Superior temporal gyrus (tissue), 1 donor: ENCODE data around the gene COL9A1.

Source experiments
- DNase-seq: peaks from one replicate; pipeline ENCODE4 v3.0.0-alpha.2; 2016; ENCODE audit errors: extremely low spot score

COL9A1 gene

GRCh38 chr6:70286905-70287304 is 16.0 kb downstream of the COL9A1 start:
- no peak for DNase-seq

DNA sequence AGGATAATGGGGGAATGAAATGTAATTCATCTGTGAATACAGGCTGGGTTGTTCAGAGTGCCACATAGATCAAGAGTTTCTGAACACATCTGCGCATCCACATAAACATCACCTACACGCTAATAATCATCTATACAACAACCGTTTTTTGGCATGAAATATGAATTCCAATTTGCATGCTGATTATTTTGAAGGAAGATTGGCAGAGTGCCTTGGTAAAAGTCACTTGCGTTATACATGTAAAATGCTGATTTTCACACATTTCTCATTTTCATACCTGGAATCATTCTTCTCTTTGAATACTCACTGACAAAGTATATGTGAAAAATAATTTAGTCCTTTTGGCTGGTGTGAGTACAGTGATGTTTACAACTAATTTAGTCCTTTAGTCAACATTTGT is 17.7 kb downstream of the COL9A1 start:
- DNase-seq, result no peak

DNA sequence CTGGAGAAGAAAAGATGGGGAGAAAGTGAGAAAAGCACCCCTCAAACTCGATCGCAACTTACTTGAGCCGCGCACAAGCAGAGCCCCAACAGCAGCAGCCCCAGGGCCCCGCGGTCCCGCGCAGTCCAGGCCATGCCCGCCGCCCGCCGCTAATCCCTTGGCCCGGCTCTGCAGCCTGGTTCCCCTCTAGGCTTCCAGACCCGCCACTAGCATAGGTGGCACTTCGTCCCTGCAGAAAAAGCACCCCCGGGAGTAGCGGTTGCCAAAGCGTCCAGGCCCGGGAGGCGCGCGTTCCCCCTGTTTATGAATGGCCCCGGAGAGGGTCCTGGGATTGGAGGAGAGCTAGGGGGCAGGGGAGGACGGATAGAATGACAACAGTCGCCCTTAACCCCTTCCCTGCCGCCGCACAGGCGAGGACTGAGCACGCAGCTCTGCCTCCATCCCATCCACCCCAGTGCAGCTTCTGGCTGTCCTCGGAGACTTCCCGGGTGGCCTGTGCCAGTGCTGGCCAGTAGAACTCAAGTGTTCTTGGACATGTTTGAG is 19.9 kb downstream of the COL9A1 start:
- DNase-seq, result no peak

- DNase-seq, result no peak
Measured at GRCh38 chr6:70282312-70282918, 20.5 kb downstream of the COL9A1 start.

DNA sequence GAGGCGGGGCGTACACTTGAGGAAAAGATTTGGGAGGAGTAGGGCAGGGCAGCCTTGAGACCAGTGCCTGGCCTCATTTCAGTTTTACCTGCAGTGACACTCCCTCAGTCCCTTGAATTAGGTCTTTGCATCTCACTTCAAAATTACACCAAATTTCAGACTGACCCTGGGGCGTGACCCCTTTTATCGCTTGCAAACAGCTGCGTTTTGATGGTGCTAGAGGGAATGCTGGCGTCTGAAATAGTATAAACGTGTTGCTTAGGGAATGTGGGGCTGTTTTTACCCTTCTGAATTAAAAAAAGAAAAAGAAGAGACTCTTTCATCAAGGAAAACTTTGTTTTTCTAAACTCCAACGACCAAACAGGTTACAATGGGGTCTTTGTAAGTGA is 21.0 kb downstream of the COL9A1 start:
- no peak for DNase-seq

- DNase-seq, result no peak
Measured at GRCh38 chr6:70280400-70280853, 22.5 kb downstream of the COL9A1 start.

DNA sequence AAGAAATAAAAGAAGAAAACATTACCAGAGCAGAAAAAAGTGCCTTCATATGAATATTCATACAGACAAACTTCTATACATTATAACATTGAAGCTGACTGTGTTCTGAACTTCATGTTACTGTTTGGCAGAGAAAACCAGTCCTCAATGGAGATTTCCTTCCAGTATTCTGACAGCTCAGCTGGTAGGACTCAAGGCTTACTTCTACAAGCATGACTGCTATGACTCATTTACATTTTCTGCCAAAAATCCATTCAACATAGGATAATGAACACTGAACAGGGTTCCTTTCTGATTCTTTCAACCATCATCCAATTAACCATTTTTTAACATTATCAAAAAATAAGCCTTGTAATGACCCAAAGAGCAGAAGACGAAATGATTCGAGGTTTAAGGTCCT is 25.4 kb downstream of the COL9A1 start:
- DNase-seq, result peak; percentile 42

DNA sequence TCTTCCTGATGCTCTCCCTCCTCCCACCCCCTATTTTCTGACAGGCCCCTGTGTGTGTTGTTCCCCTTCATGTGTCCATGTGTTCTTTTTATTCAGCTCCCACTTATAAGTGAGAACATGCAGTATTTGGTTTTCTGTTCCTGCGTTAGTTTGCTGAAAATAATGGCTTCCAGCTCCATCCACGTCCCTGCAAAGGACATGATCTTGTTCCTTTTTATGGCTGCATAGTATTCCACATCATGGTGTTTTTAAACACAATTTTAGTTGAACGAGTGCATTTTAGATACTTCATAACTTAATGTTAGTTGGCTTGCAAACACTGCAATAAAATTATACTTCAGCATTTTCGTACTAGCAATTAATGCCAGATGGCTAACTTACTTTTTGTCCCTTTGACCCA is 28.5 kb downstream of the COL9A1 start:
- DNase-seq, result no peak

- no peak for DNase-seq
Measured at GRCh38 chr6:70272071-70272470, 30.8 kb downstream of the COL9A1 start.

DNA sequence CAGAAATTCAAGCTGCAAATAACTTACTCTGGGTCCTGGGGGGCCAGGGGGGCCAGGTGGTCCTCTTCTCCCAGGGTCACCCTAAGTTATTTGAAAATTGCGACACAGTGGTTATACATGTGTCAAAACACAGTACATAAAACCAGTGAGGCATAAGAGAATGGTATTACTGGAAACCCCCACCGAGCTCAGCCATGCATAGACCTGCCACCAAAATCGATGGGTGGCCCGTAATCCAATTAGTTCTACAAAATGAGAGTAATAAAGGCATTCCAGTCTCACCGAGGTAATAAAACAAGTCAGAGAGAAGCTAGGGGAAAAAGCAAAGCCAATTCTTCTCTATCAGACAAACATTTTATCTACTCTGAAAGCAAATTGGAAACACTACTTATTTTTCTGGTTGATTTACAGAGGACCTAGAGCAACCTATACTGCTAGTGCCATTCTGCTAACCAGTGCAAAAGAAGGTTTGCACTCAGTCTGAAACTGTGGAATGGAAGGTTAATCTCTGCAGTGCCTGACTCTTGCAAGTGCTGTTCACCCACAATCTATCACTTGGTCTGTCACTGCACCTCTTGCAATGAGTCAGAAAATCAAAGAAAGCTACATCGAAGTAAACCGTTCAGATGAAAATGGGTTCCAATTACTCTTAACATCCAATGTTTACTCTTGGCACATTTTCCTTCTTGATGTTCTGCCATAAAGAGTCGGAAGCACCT is 32.4 kb downstream of the COL9A1 start:
- no peak for DNase-seq

DNA sequence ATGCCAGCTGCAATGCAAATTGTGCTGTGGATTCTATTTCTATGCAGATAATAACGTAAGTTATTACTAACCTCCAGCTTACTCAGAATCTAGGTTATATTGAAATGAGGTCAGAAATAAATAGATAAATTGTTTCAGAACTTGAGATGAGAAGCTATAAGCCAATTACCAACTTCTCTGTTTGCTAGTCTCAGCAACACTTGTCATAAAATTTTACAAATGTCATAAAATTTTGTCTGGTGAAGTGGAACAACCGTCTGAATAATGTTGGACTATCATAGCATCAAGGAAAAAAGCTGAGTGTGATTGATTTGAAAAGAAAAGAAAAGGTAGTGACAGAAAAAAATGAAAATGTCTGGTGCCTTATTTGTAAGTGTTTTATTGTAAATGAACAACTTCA is 36.7 kb downstream of the COL9A1 start:
- no peak for DNase-seq

DNA sequence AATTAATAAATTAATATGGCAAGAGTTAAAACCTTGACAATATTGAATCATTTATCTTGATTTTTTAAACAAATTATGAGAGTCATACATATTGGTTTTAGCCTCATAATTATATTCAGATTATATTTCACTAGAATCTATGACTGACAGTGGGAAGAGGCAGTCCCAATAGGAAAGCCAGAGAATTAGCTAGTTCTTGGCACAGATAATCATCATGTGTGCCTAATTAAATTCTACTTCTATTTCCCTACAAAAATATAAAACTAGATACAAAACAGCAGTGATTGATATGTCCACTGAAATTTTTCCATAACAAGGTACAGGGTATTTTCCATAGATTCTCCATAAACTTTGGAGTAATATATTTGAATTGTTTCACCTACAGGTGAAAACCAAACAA is 38.6 kb downstream of the COL9A1 start:
- no peak for DNase-seq

DNA sequence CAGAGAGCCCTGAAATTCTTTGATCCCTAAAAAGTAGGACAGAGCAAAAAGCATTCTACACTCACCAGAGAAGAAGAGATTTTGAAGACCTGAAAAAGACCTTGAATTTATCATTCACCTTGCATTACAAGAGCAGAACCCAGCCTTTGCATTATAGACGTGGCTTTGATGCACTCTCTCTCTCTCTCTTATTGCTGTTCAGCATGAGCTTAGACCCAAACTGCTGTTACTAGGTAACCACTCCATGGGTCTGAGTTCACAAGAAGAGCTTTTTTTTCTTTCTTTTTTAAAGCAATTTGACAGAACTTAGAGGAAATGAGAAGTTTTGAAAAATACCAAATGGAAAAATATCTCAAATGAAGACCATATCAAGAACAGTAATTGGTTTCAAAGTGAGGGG is 44.4 kb downstream of the COL9A1 start:
- no peak for DNase-seq

DNA sequence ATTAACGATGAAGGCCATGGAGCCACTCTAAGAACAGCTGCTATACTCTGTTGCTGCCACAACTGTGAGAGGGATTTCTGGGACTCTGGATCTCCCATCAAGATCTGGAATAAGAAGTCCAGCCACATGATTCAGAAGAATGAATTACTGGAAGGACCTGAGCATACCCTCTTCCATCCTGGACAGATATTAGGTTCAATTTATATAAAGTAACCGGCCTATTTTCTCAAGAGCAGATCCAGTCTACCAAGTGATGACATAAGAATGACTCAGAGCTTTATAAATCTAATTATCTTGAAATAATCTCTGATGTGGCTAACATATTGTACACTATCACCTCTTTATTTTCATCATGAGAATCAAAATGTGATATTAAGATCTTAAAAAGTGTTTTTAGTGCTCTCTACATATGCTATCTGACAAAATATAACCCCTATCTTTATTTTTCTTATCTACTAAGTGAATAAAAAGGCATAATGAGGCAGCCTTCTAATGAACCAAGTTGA is 45.1 kb downstream of the COL9A1 start:
- no peak for DNase-seq

- DNase-seq, result no peak
Measured at GRCh38 chr6:70254784-70255183, 48.1 kb downstream of the COL9A1 start.

- DNase-seq, result no peak
Measured at GRCh38 chr6:70253923-70254322, 49.0 kb downstream of the COL9A1 start.

GRCh38 chr6:70252604-70253003 is 50.3 kb downstream of the COL9A1 start:
- DNase-seq, result no peak

DNA sequence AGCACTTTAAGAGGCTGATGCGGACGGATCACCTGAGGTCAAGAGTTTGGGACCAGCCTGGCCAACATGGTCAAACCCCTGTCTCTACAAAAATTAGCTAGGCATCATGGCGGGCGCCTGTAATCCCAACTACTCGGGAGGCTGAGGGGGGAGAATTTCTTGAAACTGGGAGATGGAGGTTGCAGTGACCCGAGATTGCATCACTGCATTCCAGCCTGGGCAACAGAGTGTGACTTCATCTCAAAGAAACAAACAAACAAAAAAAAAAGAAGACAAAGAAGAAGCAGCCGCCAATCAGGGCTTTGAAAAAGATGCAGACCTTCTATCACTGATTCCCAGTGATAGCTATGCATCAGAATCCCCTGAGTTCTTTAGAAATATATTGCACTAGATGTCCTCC is 56.8 kb downstream of the COL9A1 start:
- DNase-seq, result no peak

DNA sequence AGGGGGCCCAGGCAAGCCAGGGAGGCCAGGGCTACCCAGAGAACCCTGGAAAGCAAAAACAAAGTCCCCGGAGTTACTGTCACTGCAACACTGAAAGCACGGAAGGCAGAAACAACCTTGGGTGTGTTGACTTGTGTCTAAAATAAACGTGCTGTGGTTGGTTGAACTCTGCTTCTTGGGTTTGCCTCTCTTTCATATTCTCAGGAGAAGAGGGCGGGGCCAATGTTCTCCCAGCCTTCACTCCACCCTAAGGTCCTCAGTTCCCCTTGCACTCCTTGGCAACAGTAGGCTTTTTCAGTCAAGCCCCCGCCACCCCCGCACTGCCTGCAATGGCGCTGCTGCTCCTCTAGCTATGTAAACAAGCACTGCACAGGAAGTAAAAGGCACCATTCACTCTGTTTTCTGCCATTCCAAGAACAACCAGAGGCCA is 60.9 kb downstream of the COL9A1 start:
- no peak for DNase-seq

DNA sequence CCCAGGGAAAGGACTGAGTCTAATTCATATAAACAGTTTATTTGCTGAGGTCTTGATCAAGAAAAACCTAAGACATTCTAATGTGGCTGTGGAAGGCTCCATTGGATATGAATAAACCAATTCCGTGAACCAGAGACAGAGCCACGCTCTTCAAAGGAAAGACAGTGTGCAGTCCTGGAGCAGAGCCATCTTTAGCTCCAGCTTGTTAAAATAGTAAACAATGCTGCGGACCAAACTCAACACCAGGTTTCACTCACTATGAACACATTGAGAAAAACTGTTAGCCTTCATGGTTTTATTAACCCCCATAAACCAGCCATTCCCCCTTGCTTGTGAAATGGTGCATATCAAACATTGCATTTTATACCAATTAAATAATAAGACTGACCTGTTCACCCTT is 61.9 kb downstream of the COL9A1 start:
- DNase-seq, result no peak

DNA sequence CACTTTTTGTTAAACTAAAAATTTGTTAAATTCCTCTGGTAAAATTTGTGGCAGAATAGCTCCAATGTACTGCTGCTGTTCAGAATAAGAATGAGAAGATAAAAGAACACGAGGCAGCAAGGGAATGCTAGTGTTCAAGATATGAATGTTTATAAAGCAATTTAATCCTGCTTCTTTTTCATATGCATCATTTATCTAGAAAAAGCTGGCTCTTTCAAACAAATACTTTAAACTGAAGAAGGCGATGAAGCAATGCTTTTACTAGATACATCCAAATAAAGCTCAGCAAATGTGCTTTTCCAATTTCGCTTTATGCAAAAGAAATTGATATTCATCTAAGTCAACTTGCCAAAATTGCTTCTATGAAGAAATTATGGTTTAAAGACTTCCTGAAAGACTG is 66.5 kb downstream of the COL9A1 start:
- DNase-seq, result no peak

DNA sequence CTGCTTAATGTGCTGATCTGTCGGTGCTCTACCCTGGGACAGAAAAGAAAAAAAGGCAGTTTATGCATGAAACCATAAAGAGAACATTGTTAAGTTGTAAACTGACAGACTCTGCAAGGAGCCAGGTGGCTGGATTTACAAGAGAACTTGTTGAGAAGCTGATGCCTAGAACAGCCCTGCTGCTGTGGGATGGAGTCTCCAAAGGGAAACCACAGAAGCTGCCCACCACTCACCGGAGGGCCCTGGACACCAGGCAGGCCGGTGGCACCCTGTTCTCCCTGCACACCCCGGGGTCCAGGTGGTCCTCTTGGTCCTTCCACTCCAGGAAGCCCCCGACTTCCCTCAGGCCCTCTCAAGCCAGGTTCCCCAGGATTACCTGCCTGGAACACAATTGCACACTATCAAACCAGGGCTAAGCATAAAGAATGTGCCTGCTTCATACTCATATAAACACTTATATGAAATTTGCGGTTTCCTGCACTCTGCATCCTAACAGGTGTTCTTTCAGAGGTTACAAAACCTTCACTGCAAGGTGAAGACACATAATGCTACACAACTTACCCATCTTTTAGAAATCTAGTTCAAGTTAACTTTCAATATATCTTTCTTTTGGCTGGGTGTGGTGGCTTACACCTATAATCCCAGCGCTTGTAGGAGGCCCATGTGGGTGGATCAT is 68.2 kb downstream of the COL9A1 start:
- no peak for DNase-seq

- DNase-seq, result no peak
Measured at GRCh38 chr6:70231311-70231710, 71.6 kb downstream of the COL9A1 start.
